Duodenal mucosa (tissue), 2 donors: ENCODE measurements around the gene NOD1.

Experiments
- H3K27ac ChIP-seq: one replicate; pipeline ENCODE4 v1.7.0; 2013; ENCODE audit warnings: low read depth, low read length
- H3K27me3 ChIP-seq, 2 donors: one replicate each; pipeline ENCODE4 v1.7.0; 2013; ENCODE audit warnings: low read length in 2 of 2, control low read depth in 1 of 2; ENCODE audit not compliant: insufficient read depth in 2 of 2, control insufficient read depth in 1 of 2
- H3K36me3 ChIP-seq, 2 donors: one replicate each; pipeline ENCODE4 v1.7.0; 2013; ENCODE audit warnings: low read length in 2 of 2, control low read depth in 1 of 2; ENCODE audit not compliant: insufficient read depth in 2 of 2, control insufficient read depth in 1 of 2
- H3K4me1 ChIP-seq, 2 donors: one replicate each; pipeline ENCODE4 v1.7.0; 2013; ENCODE audit warnings: low read length in 2 of 2, control low read depth in 1 of 2; ENCODE audit not compliant: insufficient read depth in 2 of 2, control insufficient read depth in 1 of 2
- H3K4me3 ChIP-seq, 2 donors: one replicate each; pipeline ENCODE4 v1.7.0; 2013; ENCODE audit warnings: low read length in 2 of 2, low read depth in 1 of 2
- H3K9ac ChIP-seq, 2 donors: one replicate each; pipeline ENCODE4 v1.7.0; 2013; ENCODE audit warnings: low read length in 2 of 2, low read depth in 1 of 2
- H3K9me3 ChIP-seq, 2 donors: one replicate each; pipeline ENCODE4 v1.7.0; 2013; ENCODE audit warnings: low read length in 2 of 2, control low read depth in 1 of 2; ENCODE audit not compliant: control insufficient read depth in 1 of 2

The NOD1 gene

DNA sequence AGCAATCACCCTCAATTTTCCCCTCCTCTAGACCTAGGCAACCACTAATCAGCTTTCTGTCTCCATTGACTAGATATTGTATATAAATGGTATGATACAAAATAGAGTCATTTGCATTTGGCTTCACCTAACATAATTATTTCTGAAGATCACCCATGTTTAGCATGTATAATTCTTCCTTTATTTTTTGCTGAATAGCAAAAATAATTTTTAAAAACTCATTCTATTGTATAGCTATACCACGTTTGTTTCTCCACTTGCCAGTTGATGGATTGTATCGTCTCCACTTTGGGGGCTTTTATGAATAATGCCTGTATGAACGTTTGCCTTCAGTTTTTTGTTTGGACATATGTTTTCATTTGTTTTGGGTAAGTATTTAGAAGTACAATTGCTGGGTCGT is 98.8 kb downstream of the NOD1 start:
- H3K4me3 ChIP-seq: no peak overlapping the region

DNA sequence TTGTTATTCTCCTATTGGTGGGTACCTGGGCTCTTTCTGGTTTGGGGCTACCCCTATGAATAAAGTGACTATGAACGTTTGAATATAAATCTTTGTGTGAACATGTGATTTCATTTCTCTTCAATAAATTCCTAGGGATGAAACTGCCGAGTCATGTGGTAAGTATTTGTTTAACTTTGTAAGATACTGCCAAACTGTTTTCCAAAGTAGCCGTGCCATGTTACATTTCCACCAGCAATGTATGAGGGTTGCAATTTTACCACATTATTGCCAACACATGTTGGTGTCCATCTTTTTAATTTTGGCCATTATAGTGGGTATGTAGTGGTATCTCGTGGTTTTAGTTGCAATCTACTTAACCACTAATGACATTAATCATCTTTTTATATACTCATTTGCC is 99.5 kb downstream of the NOD1 start:
- no peaks in the 10 kb centered on the region for H3K27me3 ChIP-seq
- peaks cover 0 to 2% of the 10 kb centered on the region in 2 donors for H3K9me3 ChIP-seq
- H3K9ac ChIP-seq: no peak overlapping the region
- no peaks in the 10 kb centered on the region for H3K4me1 ChIP-seq
- no peaks in the 10 kb centered on the region for H3K36me3 ChIP-seq
- no peak overlapping the region for H3K27ac ChIP-seq
- no peak overlapping the region for H3K4me3 ChIP-seq

More for the DNA sequence above, 98.8 kb downstream of the NOD1 start:
- Histone ChIP-seq H3K4me1 (no peaks in the 10 kb centered on the region), H3K9me3 (peaks cover 0 to 2% of the 10 kb centered on the region in 2 donors), H3K27ac (no peak overlapping the region), H3K9ac (no peak overlapping the region), H3K36me3 (no peaks in the 10 kb centered on the region), H3K27me3 (no peaks in the 10 kb centered on the region)

- Histone ChIP-seq H3K27ac (no peak overlapping the region), H3K9me3 (peaks cover 0 to under 1% of the 10 kb centered on the region in 2 donors), H3K4me3 (no peak overlapping the region), H3K36me3 (no peaks in the 10 kb centered on the region), H3K4me1 (no peaks in the 10 kb centered on the region), H3K27me3 (no peaks in the 10 kb centered on the region), H3K9ac (no peak overlapping the region)
Measured at GRCh38 chr7:30378275-30378674, 100.3 kb downstream of the NOD1 start.
